Neural progenitor cell (in vitro differentiated cells): ENCODE data around the gene PTPRA. TPM values are rescaled to one million over a fixed set of nuclear protein-coding genes. Genes with fewer than 3 reads are reported as not detected.

Experiments
- DNase-seq: peaks from one replicate; pipeline ENCODE4 v3.0.0-alpha.2; 2016; ENCODE audit warnings: low spot score
- H2AFZ ChIP-seq: fragments of 200-600 bp; sonication (generic); replicated peaks from 2 replicates; pipeline ENCODE4 v1.6.1; 2016; ENCODE audit warnings: antibody characterized with exemption
- H3F3A ChIP-seq: fragments of 200-600 bp; sonication (generic); 2 replicates; pipeline ENCODE4 v1.6.1; 2016; ENCODE audit warnings: antibody characterized with exemption, low read depth
- H3K27ac ChIP-seq: fragments of 200-600 bp; sonication (generic); 2 replicates; pipeline ENCODE4 v1.5.1; 2016; ENCODE audit warnings: mild to moderate bottlenecking
- H3K27me3 ChIP-seq: fragments of 200-600 bp; sonication (generic); 2 replicates; pipeline ENCODE4 v1.6.1; 2016; ENCODE audit warnings: mild to moderate bottlenecking, moderate library complexity
- H3K36me3 ChIP-seq: fragments of 200-600 bp; sonication (generic); 2 replicates; pipeline ENCODE4 v1.5.1; 2016
- H3K4me1 ChIP-seq: fragments of 200-600 bp; sonication (generic); 2 replicates; pipeline ENCODE4 v1.6.1; 2016; ENCODE audit warnings: mixed run types
- H3K4me2 ChIP-seq: fragments of 200-600 bp; sonication (generic); 2 replicates; pipeline ENCODE4 v1.6.1; 2016
- H3K4me3 ChIP-seq: fragments of 200-600 bp; sonication (generic); 2 replicates; pipeline ENCODE4 v1.5.1; 2016
- H3K79me2 ChIP-seq: fragments of 200-600 bp; sonication (generic); 2 replicates; pipeline ENCODE4 v1.6.1; 2016; ENCODE audit warnings: low read depth
- H3K9ac ChIP-seq: fragments of 200-600 bp; sonication (generic); 2 replicates; pipeline ENCODE4 v1.6.1; 2016
- H3K9me3 ChIP-seq: fragments of 200-600 bp; sonication (generic); 2 replicates; pipeline ENCODE4 v1.5.1; 2016; ENCODE audit warnings: low read depth
- H4K20me1 ChIP-seq: fragments of 200-600 bp; sonication (generic); 2 replicates; pipeline ENCODE4 v1.6.1; 2016; ENCODE audit warnings: low read depth
- H3K27ac Mint-ChIP-seq: 3 replicates; pipeline ENCODE4 v1.8.0; 2021; ENCODE audit warnings: mixed read lengths
- H3K27me3 Mint-ChIP-seq: 2 replicates; pipeline ENCODE4 v1.8.0; 2022; ENCODE audit warnings: low read depth, mild to moderate bottlenecking, inconsistent platforms, moderate library complexity, mixed read lengths; ENCODE audit not compliant: insufficient read depth
- H3K36me3 Mint-ChIP-seq: 3 replicates; pipeline ENCODE4 v1.8.0; 2021; ENCODE audit warnings: mixed read lengths
- H3K4me1 Mint-ChIP-seq: 3 replicates; pipeline ENCODE4 v1.8.0; 2021; ENCODE audit warnings: mixed read lengths
- H3K4me3 Mint-ChIP-seq: 3 replicates; pipeline ENCODE4 v1.8.0; 2021; ENCODE audit warnings: mild to moderate bottlenecking, moderate library complexity, mixed read lengths
- H3K9me3 Mint-ChIP-seq: 3 replicates; pipeline ENCODE4 v1.8.0; 2020; ENCODE audit warnings: mixed read lengths
- EZH2 ChIP-seq: fragments of 200-600 bp; sonication (generic); IDR thresholded peaks from 2 replicates; pipeline ENCODE4 v1.6.1; 2017; ENCODE audit warnings: antibody characterized with exemption, mild to moderate bottlenecking, moderate library complexity
- EZH2phosphoT487 ChIP-seq: fragments of 200-600 bp; sonication (generic); IDR thresholded peaks from 2 replicates; pipeline ENCODE4 v1.6.1; 2017; ENCODE audit warnings: antibody characterized with exemption
- total RNA-seq: library from RNA; depleted of rRNA; stranded (reverse); fragments of >200 nt; gene quantifications from 2 replicates; pipeline ENCODE4 v1.2.3, GENCODE V29; 2015; ENCODE audit warnings: low replicate concordance
- TF ChIP-seq, protein P1 (sequence below): fragments of 200-600 bp; sonication (generic); IDR thresholded peaks from 2 replicates; pipeline ENCODE4 v1.5.1; 2017; ENCODE audit warnings: antibody characterized with exemption, mild to moderate bottlenecking

The PTPRA gene
- total RNA-seq, 1 donor from 2014 or later, result 77.7 TPM

DNA sequence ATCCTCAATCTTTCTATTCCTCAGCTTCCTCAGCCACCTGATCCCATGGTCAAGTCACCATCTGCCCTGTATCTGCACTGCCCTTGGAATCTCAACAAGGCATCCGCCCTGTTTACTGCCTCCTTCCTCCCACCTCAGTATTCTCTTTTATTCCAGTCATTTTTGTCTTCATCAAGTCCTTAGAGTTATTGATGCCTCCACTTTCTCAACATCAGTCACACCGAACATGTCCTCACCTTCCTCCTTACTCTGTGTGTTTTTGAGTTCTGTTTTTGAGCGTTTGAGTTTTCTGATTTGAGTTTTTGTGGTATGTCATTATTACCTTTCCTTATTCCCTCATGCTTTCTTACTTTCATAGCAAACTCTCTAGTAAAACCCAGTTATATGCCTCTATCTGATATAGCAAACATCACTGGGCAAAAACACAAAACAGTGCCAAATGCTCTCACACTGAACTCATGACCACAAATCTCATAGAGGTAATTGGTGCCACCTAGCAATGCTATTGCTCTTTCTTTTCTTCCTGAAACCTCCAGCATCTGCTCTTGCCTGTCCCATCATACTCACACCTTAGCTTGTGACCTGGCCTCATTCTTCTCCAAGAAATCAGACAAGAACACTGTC is 158.4 kb downstream of the PTPRA start:
- no peaks in the 10 kb centered on the region for H3K9me3 Mint-ChIP-seq
- H3K27me3 Mint-ChIP-seq, result peaks cover 3% of the 10 kb centered on the region
- Histone ChIP-seq H3K9ac (no peak overlapping the region), H3K79me2 (no peaks in the 10 kb centered on the region), H3K27me3 (no peaks in the 10 kb centered on the region), H2AFZ (no peak overlapping the region), H3K27ac (no peak overlapping the region), H4K20me1 (no peaks in the 10 kb centered on the region), H3K9me3 (no peaks in the 10 kb centered on the region), H3K4me1 (no peaks in the 10 kb centered on the region), H3K4me2 (no peak overlapping the region), H3K36me3 (no peaks in the 10 kb centered on the region), H3F3A (no peaks in the 10 kb centered on the region), H3K4me3 (no peak overlapping the region)
- no peak overlapping the region for H3K27ac Mint-ChIP-seq
- peaks cover 24% of the 10 kb centered on the region for H3K36me3 Mint-ChIP-seq
- no peak overlapping the region for H3K4me3 Mint-ChIP-seq
- TF ChIP-seq, protein P1, sequence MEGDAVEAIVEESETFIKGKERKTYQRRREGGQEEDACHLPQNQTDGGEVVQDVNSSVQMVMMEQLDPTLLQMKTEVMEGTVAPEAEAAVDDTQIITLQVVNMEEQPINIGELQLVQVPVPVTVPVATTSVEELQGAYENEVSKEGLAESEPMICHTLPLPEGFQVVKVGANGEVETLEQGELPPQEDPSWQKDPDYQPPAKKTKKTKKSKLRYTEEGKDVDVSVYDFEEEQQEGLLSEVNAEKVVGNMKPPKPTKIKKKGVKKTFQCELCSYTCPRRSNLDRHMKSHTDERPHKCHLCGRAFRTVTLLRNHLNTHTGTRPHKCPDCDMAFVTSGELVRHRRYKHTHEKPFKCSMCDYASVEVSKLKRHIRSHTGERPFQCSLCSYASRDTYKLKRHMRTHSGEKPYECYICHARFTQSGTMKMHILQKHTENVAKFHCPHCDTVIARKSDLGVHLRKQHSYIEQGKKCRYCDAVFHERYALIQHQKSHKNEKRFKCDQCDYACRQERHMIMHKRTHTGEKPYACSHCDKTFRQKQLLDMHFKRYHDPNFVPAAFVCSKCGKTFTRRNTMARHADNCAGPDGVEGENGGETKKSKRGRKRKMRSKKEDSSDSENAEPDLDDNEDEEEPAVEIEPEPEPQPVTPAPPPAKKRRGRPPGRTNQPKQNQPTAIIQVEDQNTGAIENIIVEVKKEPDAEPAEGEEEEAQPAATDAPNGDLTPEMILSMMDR, result no peak
- TF ChIP-seq EZH2phosphoT487, result no peak
- no peak for TF ChIP-seq EZH2
- H3K4me1 Mint-ChIP-seq, result no peaks in the 10 kb centered on the region
- no peak for DNase-seq

DNA sequence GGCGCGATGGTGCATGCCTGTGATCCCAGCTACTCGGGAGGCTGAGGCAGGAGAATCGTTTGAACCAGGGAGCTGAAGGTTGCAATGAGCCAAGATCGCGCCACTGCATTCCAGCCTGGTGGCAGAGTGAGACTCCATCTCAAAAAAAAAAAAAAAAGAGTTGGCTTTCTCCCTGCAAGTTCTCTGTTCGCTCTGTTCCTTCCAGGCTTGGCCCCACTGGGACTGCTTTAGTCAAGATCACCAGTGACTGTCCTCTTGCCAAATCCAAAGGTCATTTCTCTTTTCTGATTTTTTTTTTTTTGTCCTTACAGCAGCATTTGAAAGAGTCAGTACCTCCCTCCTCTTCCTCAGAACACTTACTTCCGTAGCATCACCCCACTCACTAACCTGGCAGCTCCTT is 159.3 kb downstream of the PTPRA start:
- Histone ChIP-seq H3K9ac (no peak overlapping the region), H4K20me1 (no peaks in the 10 kb centered on the region), H3K27me3 (no peaks in the 10 kb centered on the region), H3K4me2 (no peak overlapping the region), H2AFZ (no peak overlapping the region), H3K27ac (no peak overlapping the region), H3K4me1 (no peaks in the 10 kb centered on the region), H3F3A (no peaks in the 10 kb centered on the region), H3K4me3 (no peak overlapping the region), H3K36me3 (no peaks in the 10 kb centered on the region), H3K9me3 (no peaks in the 10 kb centered on the region), H3K79me2 (no peaks in the 10 kb centered on the region)
- no peak overlapping the region for H3K27ac Mint-ChIP-seq
- no peak overlapping the region for H3K4me3 Mint-ChIP-seq
- no peaks in the 10 kb centered on the region for H3K4me1 Mint-ChIP-seq
- DNase-seq, result no peak
- peaks cover 3% of the 10 kb centered on the region for H3K27me3 Mint-ChIP-seq
- TF ChIP-seq EZH2phosphoT487 (no peak), EZH2 (no peak)
- TF ChIP-seq, protein P1, result no peak
- H3K9me3 Mint-ChIP-seq, result no peaks in the 10 kb centered on the region
- peaks cover 17% of the 10 kb centered on the region for H3K36me3 Mint-ChIP-seq

DNA sequence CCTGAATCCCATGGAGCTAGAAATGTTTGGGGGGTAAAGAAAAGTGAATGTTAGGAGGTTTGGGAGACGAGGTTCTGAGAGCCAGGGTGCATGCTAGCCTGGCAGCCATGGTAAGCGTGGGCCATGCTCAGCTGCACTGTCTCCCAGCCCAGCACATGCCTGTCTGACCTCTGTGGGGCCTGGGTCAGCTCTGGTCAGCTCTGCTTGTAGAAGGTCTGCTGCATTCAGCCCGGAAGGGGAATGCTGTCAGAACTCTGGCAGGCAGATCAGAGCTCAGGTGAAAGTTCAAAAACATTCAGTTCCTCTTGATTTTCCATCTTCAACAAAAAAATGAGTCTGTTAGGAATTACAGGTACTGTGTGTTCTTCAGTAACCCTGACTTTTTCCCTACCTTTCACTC is 164.4 kb downstream of the PTPRA start:
- H4K20me1 ChIP-seq, result no peaks in the 10 kb centered on the region
- no peaks in the 10 kb centered on the region for H3K4me1 ChIP-seq
- no peak overlapping the region for H3K9ac ChIP-seq
- Mint-ChIP-seq H3K4me3 (no peak overlapping the region), H3K4me1 (peaks cover 12% of the 10 kb centered on the region), H3K27me3 (peaks cover 3% of the 10 kb centered on the region), H3K27ac (no peak overlapping the region), H3K9me3 (no peaks in the 10 kb centered on the region), H3K36me3 (peaks cover 28% of the 10 kb centered on the region)
- no peak for DNase-seq
- H3K27ac ChIP-seq, result no peak overlapping the region
- H3K9me3 ChIP-seq, result no peaks in the 10 kb centered on the region
- no peak overlapping the region for H2AFZ ChIP-seq
- no peaks in the 10 kb centered on the region for H3K79me2 ChIP-seq
- H3K4me3 ChIP-seq, result no peak overlapping the region
- no peaks in the 10 kb centered on the region for H3K27me3 ChIP-seq
- TF ChIP-seq EZH2phosphoT487 (no peak), EZH2 (no peak)
- TF ChIP-seq, protein P1, result no peak
- H3K36me3 ChIP-seq, result no peaks in the 10 kb centered on the region
- H3F3A ChIP-seq, result peaks cover 4% of the 10 kb centered on the region
- H3K4me2 ChIP-seq, result no peak overlapping the region
